ENCODE data around the gene SCUBE1. TPM values are rescaled to one million over a fixed set of nuclear protein-coding genes. Genes with fewer than 3 reads are reported as not detected.

The SCUBE1 gene
- total RNA-seq, 1 donor from 2014 or later, result 0.51 TPM

- DNase-seq (ENCODE audit: low read depth in 2 of 2), result no peak
Measured at GRCh38 chr22:43179146-43179910, 163.8 kb downstream of the SCUBE1 start.

- no peak for DNase-seq (ENCODE audit: low read depth in 2 of 2)
Measured at GRCh38 chr22:43177479-43177878, 165.7 kb downstream of the SCUBE1 start.

- DNase-seq (ENCODE audit: low read depth in 2 of 2), result no peak
Measured at GRCh38 chr22:43176090-43176489, 167.1 kb downstream of the SCUBE1 start.

- DNase-seq (ENCODE audit: low read depth in 2 of 2), result no peak
Measured at GRCh38 chr22:43174941-43175531, 168.1 kb downstream of the SCUBE1 start.

GRCh38 chr22:43173976-43174720 lies 169.0 kb downstream of the SCUBE1 start:
- DNase-seq (ENCODE audit: low read depth in 2 of 2), result no peak

GRCh38 chr22:43173566-43173965 lies 169.6 kb downstream of the SCUBE1 start:
- DNase-seq (ENCODE audit: low read depth in 2 of 2), result no peak

GRCh38 chr22:43172191-43172590 lies 171.0 kb downstream of the SCUBE1 start:
- no peak for DNase-seq (ENCODE audit: low read depth in 2 of 2)

- DNase-seq (ENCODE audit: low read depth in 2 of 2), result no peak
Measured at GRCh38 chr22:43171607-43172006, 171.6 kb downstream of the SCUBE1 start.

GRCh38 chr22:43171019-43171491 lies 172.1 kb downstream of the SCUBE1 start:
- no peak for DNase-seq (ENCODE audit: low read depth in 2 of 2)

GRCh38 chr22:43170131-43170480 lies 173.1 kb downstream of the SCUBE1 start:
- no peak for DNase-seq (ENCODE audit: low read depth in 2 of 2)

- DNase-seq (ENCODE audit: low read depth in 2 of 2), result no peak
Measured at GRCh38 chr22:43169310-43170130, 173.7 kb downstream of the SCUBE1 start.

GRCh38 chr22:43168471-43169309 lies 174.5 kb downstream of the SCUBE1 start:
- peak in 1 of 2 donors; percentile 24 for DNase-seq (ENCODE audit: low read depth in 2 of 2)

- DNase-seq (ENCODE audit: low read depth in 2 of 2), result no peak
Measured at GRCh38 chr22:43167001-43167589, 176.1 kb downstream of the SCUBE1 start.

- DNase-seq (ENCODE audit: low read depth in 2 of 2), result no peak
Measured at GRCh38 chr22:43166132-43166930, 176.8 kb downstream of the SCUBE1 start.

GRCh38 chr22:43164636-43165035 lies 178.5 kb downstream of the SCUBE1 start:
- DNase-seq (ENCODE audit: low read depth in 2 of 2), result peak in 1 of 2 donors; percentile 28

- DNase-seq (ENCODE audit: low read depth in 2 of 2), result no peak
Measured at GRCh38 chr22:43163241-43163795, 179.9 kb downstream of the SCUBE1 start.

GRCh38 chr22:43162412-43163150 lies 180.6 kb downstream of the SCUBE1 start:
- no peak for DNase-seq (ENCODE audit: low read depth in 2 of 2)

GRCh38 chr22:43160497-43161126 lies 182.6 kb downstream of the SCUBE1 start:
- DNase-seq (ENCODE audit: low read depth in 2 of 2), result no peak

All from dermis microvascular lymphatic vessel endothelial cell (primary cell).